B cell (primary cell): ENCODE results near the gene SLC41A3.

ENCODE experiments used
- EZH2 ChIP-seq: IDR thresholded peaks from 2 replicates; pipeline ENCODE4 v1.6.1; 2012; ENCODE audit warnings: borderline replicate concordance, low read depth, mild to moderate bottlenecking, moderate library complexity, low read length; ENCODE audit not compliant: insufficient read depth, poor library complexity, severe bottlenecking
- TF ChIP-seq, protein P1 (sequence below): fragments of 200-600 bp; IDR thresholded peaks from one replicate; pipeline ENCODE4 v1.8.0; 2022; ENCODE audit warnings: antibody characterized with exemption, mild to moderate bottlenecking

DNA sequence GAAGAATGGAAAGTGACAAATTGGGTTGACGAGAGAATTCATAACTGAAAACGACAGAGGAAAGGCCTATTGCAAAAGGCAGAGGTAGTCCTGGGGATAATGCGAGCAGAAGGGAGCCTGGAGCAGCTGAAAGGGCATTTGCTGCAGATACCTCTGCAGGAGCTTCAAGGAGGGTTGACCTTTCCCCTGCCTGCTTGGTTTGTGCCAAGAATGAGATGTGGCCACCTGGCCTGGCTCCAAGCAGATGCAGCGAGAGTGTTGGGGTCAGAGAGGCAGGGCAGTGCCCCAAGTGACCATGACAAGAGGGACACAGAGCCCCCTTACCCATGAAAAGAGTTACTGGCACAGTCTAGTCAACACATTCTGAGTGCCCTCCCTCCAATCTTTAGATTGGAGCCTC, 43.5 kb downstream of the SLC41A3 start:
- TF ChIP-seq, protein P1, sequence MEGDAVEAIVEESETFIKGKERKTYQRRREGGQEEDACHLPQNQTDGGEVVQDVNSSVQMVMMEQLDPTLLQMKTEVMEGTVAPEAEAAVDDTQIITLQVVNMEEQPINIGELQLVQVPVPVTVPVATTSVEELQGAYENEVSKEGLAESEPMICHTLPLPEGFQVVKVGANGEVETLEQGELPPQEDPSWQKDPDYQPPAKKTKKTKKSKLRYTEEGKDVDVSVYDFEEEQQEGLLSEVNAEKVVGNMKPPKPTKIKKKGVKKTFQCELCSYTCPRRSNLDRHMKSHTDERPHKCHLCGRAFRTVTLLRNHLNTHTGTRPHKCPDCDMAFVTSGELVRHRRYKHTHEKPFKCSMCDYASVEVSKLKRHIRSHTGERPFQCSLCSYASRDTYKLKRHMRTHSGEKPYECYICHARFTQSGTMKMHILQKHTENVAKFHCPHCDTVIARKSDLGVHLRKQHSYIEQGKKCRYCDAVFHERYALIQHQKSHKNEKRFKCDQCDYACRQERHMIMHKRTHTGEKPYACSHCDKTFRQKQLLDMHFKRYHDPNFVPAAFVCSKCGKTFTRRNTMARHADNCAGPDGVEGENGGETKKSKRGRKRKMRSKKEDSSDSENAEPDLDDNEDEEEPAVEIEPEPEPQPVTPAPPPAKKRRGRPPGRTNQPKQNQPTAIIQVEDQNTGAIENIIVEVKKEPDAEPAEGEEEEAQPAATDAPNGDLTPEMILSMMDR: no peak
- no peak for TF ChIP-seq EZH2
